B cell (primary cell): ENCODE data around the gene RALGAPB. TPM values are rescaled to one million over a fixed set of nuclear protein-coding genes. Genes with fewer than 3 reads are reported as not detected.

Experiments
- ATAC-seq: fragments of 200-7000 bp; cut with Tn5 transposase; one replicate; pipeline ENCODE4 v1.10.0; 2021; ENCODE audit warnings: low read depth, mild to moderate bottlenecking, moderate number of reproducible peaks, moderate library complexity
- CTCF ChIA-PET: fragments of 350-600 bp; sonication (Branson Sonifier 250); formaldehyde crosslinking; loops from one replicate; lab custom pipeline; 2021; ENCODE audit warnings: antibody characterized with exemption, inconsistent platforms; lab: Charles Lee
- POLR2A ChIA-PET: fragments of 350-600 bp; sonication (Branson Sonifier 250); formaldehyde crosslinking; loops from one replicate; lab custom pipeline; 2021; ENCODE audit warnings: antibody characterized with exemption; lab: Charles Lee
- DNase-seq: peaks from one replicate; pipeline ENCODE4 v3.0.0; 2013
- H2AFZ ChIP-seq: 2 replicates; pipeline ENCODE4 v1.6.1; 2012; ENCODE audit warnings: mild to moderate bottlenecking, low read depth, low read length; ENCODE audit not compliant: insufficient read depth, poor library complexity, severe bottlenecking
- H3K27ac ChIP-seq, 2 donors: 1 replicate in 1 of 2; 2 replicates in 1 of 2; pipeline ENCODE4 v1.5.1; 2012 to 2013; ENCODE audit warnings: low read length in 2 of 2, mild to moderate bottlenecking in 2 of 2, moderate library complexity in 1 of 2
- H3K27me3 ChIP-seq, 4 experiments: fragments of 200-600 bp in 1 of 4; sonication (generic) in 1 of 4; replicated peaks in 1 of 4; 1 replicate in 2 of 4; 2 replicates in 2 of 4; pipeline versions ENCODE4 v1.6.1 to v1.7.0; 2013 to 2016; ENCODE audit warnings: low read length in 3 of 4, mild to moderate bottlenecking in 2 of 4, mixed read lengths in 1 of 4, moderate library complexity in 1 of 4; ENCODE audit not compliant: insufficient read depth in 4 of 4, control insufficient read depth in 3 of 4; ENCODE audit errors: control extremely low read depth in 1 of 4
- H3K36me3 ChIP-seq, 2 experiments: replicated peaks in 1 of 2; 1 replicate in 1 of 2; 2 replicates in 1 of 2; pipeline versions ENCODE4 v1.6.1 to v1.7.1; 2013; ENCODE audit warnings: low read length in 1 of 2; ENCODE audit not compliant: insufficient read depth in 2 of 2, control insufficient read depth in 1 of 2; ENCODE audit errors: control extremely low read depth in 1 of 2, extremely low read depth in 1 of 2
- H3K4me1 ChIP-seq, 2 donors: fragments of 200-600 bp in 1 of 2; sonication (generic) in 1 of 2; 1 replicate in 1 of 2; 2 replicates in 1 of 2; pipeline versions ENCODE4 v1.5.1 to v1.6.1; 2013 to 2017; ENCODE audit warnings: low read length in 2 of 2; ENCODE audit not compliant: control insufficient read depth in 2 of 2, insufficient read depth in 2 of 2
- H3K4me2 ChIP-seq: replicated peaks from 2 replicates; pipeline ENCODE3; 2012; ENCODE audit warnings: mild to moderate bottlenecking, low read depth, low read length; ENCODE audit not compliant: poor library complexity, severe bottlenecking
- H3K4me3 ChIP-seq, 5 experiments: fragments of 200-600 bp in 1 of 5; sonication (generic) in 1 of 5; 1 replicate in 3 of 5; 2 replicates in 2 of 5; pipeline versions ENCODE4 v1.5.1 to v1.7.0; 2011 to 2016; ENCODE audit warnings: low read length in 4 of 5, mild to moderate bottlenecking in 4 of 5, low read depth in 2 of 5, control low read depth in 1 of 5, moderate library complexity in 1 of 5; ENCODE audit not compliant: insufficient read depth in 1 of 5; ENCODE audit errors: control extremely low read depth in 1 of 5, extremely low read depth in 1 of 5
- H3K79me2 ChIP-seq: fragments of 200-600 bp; sonication (generic); one replicate; pipeline ENCODE4 v1.6.0; 2016; ENCODE audit warnings: low read length; ENCODE audit not compliant: control insufficient read depth, insufficient read depth
- H3K9ac ChIP-seq: fragments of 200-600 bp; sonication (generic); 2 replicates; pipeline ENCODE4 v1.6.1; 2017; ENCODE audit warnings: mild to moderate bottlenecking, low read length, moderate library complexity
- H3K9me3 ChIP-seq, 3 donors: one replicate each; pipeline versions ENCODE4 v1.6.1 to v1.7.1; 2013; ENCODE audit warnings: low read length in 2 of 3; ENCODE audit not compliant: control insufficient read depth in 2 of 3, insufficient read depth in 1 of 3; ENCODE audit errors: control extremely low read depth in 1 of 3
- H4K20me1 ChIP-seq: 2 replicates; pipeline ENCODE4 v1.6.0; 2012; ENCODE audit warnings: mild to moderate bottlenecking, low read length; ENCODE audit not compliant: insufficient read depth, control insufficient read depth, poor library complexity, severe bottlenecking
- H3K27ac Mint-ChIP-seq: one replicate; pipeline ENCODE4 v1.8.0; 2021; ENCODE audit warnings: mixed read lengths
- H3K27me3 Mint-ChIP-seq: one replicate; pipeline ENCODE4 v1.8.0; 2021; ENCODE audit warnings: mixed read lengths
- H3K4me1 Mint-ChIP-seq: one replicate; pipeline ENCODE4 v1.8.0; 2021; ENCODE audit warnings: mixed read lengths
- H3K4me3 Mint-ChIP-seq: one replicate; pipeline ENCODE4 v1.8.0; 2021; ENCODE audit warnings: mixed read lengths
- H3K9me3 Mint-ChIP-seq: one replicate; pipeline ENCODE4 v1.8.0; 2022; ENCODE audit warnings: mixed read lengths; ENCODE audit not compliant: insufficient read depth
- CTCF ChIP-seq: fragments of 200-600 bp; IDR thresholded peaks from one replicate; pipeline ENCODE4 v1.8.0; 2022; ENCODE audit warnings: antibody characterized with exemption, mild to moderate bottlenecking
- EZH2 ChIP-seq: IDR thresholded peaks from 2 replicates; pipeline ENCODE4 v1.6.1; 2012; ENCODE audit warnings: borderline replicate concordance, low read depth, mild to moderate bottlenecking, moderate library complexity, low read length; ENCODE audit not compliant: insufficient read depth, poor library complexity, severe bottlenecking
- WGBS: methylation state at CpG from one replicate; pipeline ENCODE4 v1.1.5; 2013; ENCODE audit warnings: missing lambda C conversion rate; ENCODE audit not compliant: insufficient coverage; 5-methylcytosine and 5-hydroxymethylcytosine counted together
- intact Hi-C: fragments of 100-400 bp; cut with micrococcal nuclease; formaldehyde crosslinking; loops from one replicate; pipeline ENCODE4 v1.10.0; 2022
- polyA plus RNA-seq: library from polyadenylated mRNA; depleted of rRNA; stranded (reverse); fragments of >200 nt; gene quantifications from 2 replicates; pipeline ENCODE4 v1.2.3, GENCODE V29; 2012
- total RNA-seq, 2 donors: library from RNA; stranded (reverse); fragments of 120-200 nt in 1 of 2; gene quantifications; 1 replicate in 1 of 2; 2 replicates in 1 of 2; pipeline versions ENCODE4 v1.2.3 to v1.2.4, GENCODE V29; 2013 to 2022

Gene RALGAPB
- total and polyA plus RNA-seq, 2 donors (not counting 1 experiment from before 2014, with no cell fraction given), result 15.0 to 58.3 TPM

- TF ChIP-seq CTCF (no peak), EZH2 (no peak)
- Histone ChIP-seq H3K27me3 (peaks cover 0 to 9% (median 2%) of the 10 kb centered on the region in 4 experiments), H3K9me3 (peaks cover 0 to 4% (median 2%) of the 10 kb centered on the region in 3 donors), H4K20me1 (no peaks in the 10 kb centered on the region), H3K4me3 (no peak overlapping the region), H3K27ac (no peak overlapping the region), H3K9ac (no peak overlapping the region), H3K4me2 (no peak overlapping the region), H3K36me3 (no peaks in the 10 kb centered on the region), H2AFZ (no peak overlapping the region), H3K4me1 (peaks cover 6 to 11% of the 10 kb centered on the region in 2 donors), H3K79me2 (no peaks in the 10 kb centered on the region)
- 89% methylated on average over 8 of the region's 9 CpGs for WGBS
- ChIA-PET CTCF (no interaction called here), POLR2A (no interaction called here)
- H3K27ac Mint-ChIP-seq, result no peak overlapping the region
- ATAC-seq (no peak), DNase-seq (no peak)
- H3K4me3 Mint-ChIP-seq, result no peak overlapping the region
- H3K27me3 Mint-ChIP-seq, result peaks cover 20% of the 10 kb centered on the region
- H3K9me3 Mint-ChIP-seq, result peaks cover 2% of the 10 kb centered on the region
- peaks cover 6% of the 10 kb centered on the region for H3K4me1 Mint-ChIP-seq
- intact Hi-C loops, result no loop called here
Observed at GRCh38 chr20:38441916-38442315, 30.7 kb upstream of the RALGAPB start.

- intact Hi-C loops, result no loop called here
- Histone ChIP-seq H3K4me2 (no peak overlapping the region), H3K27me3 (peaks cover 0 to 3% (median 2%) of the 10 kb centered on the region in 4 experiments), H3K4me3 (no peak overlapping the region), H3K9me3 (peaks cover 0 to 4% (median 2%) of the 10 kb centered on the region in 3 donors), H3K27ac (no peak overlapping the region), H3K4me1 (peaks cover 22 to 29% of the 10 kb centered on the region in 2 donors), H3K36me3 (peaks cover 0 to 8% of the 10 kb centered on the region in 2 experiments), H2AFZ (peak overlapping the region; percentile 94), H4K20me1 (no peaks in the 10 kb centered on the region), H3K9ac (no peak overlapping the region), H3K79me2 (no peaks in the 10 kb centered on the region)
- no peak for ATAC-seq
- CTCF ChIA-PET, result interaction anchor here (1.1 to 6.3 kb wide), 4 partner anchors 7 to 27 kb away, joined by 4 to 156 read pairs (median 30); partner anchors contain the start of genes RALGAPB and SNHG17
- Mint-ChIP-seq H3K9me3 (peaks cover 2% of the 10 kb centered on the region), H3K27me3 (peaks cover 9% of the 10 kb centered on the region), H3K4me3 (peak overlapping the region; percentile 45), H3K4me1 (peaks cover 21% of the 10 kb centered on the region), H3K27ac (no peak overlapping the region)
- POLR2A ChIA-PET, result interaction anchor here (2.2 kb wide), 1 partner anchor 10 kb away, joined by 36 read pairs; the partner anchor contains the start of gene SNHG17
- DNase-seq, result no peak
- WGBS, result no CpG with 5 or more reads among the region's 3 CpGs
- no peak for TF ChIP-seq CTCF
- TF ChIP-seq EZH2, result no peak
Observed at GRCh38 chr20:38445381-38445796, 27.3 kb upstream of the RALGAPB start.
